HG03103 (cell line): ENCODE measurements around the gene PPP4R1.

Experiments used
- ATAC-seq: cut with Tn5 transposase; IDR thresholded peaks from one replicate; pipeline ENCODE4 v1.9.1; 2021; ENCODE audit warnings: low read depth; ENCODE audit not compliant: unreplicated experiment

Gene PPP4R1

GRCh38 chr18:9516437-9517064 is 97.8 kb downstream of the PPP4R1 start:
- no peak for ATAC-seq

- ATAC-seq: no peak
Measured at GRCh38 chr18:9513971-9514512, 100.3 kb downstream of the PPP4R1 start.

- no peak for ATAC-seq
Measured at GRCh38 chr18:9508446-9509025, 105.8 kb downstream of the PPP4R1 start.

GRCh38 chr18:9507565-9508088 is 106.7 kb downstream of the PPP4R1 start:
- ATAC-seq: no peak

GRCh38 chr18:9506046-9506792 is 108.1 kb downstream of the PPP4R1 start:
- ATAC-seq: no peak
